HG02571 (cell line): ENCODE results near the gene GAREM1.
"Not testable (repeated sequence)": the region's sequence is repeated elsewhere in the genome, so short reads cannot be mapped to it uniquely, and the experiment has no call there.

Experiments used
- ATAC-seq: cut with Tn5 transposase; IDR thresholded peaks from one replicate; pipeline ENCODE4 v1.9.1; 2021; ENCODE audit warnings: mild to moderate bottlenecking, moderate library complexity; ENCODE audit not compliant: unreplicated experiment

Gene GAREM1

GRCh38 chr18:32295604-32296003, 175.1 kb downstream of the GAREM1 start:
- ATAC-seq: no peak

DNA sequence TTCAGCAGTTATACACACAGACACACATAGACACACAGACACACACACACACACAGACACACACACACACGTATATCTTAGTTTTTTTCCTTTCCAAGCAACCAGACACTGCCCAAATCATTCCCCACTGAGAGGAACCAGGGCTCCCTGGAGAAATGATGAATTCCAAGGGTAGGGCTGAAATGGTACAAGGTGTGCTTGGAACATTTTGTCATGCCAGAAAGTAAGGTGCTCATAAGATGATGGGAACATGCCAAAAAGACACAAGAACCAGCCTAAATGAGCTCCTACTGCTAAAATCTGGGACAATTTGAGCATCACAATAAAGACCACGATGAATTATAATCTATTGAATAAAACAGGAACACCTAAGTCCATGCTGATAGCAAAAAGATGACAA, 177.6 kb downstream of the GAREM1 start:
- ATAC-seq: no peak

DNA sequence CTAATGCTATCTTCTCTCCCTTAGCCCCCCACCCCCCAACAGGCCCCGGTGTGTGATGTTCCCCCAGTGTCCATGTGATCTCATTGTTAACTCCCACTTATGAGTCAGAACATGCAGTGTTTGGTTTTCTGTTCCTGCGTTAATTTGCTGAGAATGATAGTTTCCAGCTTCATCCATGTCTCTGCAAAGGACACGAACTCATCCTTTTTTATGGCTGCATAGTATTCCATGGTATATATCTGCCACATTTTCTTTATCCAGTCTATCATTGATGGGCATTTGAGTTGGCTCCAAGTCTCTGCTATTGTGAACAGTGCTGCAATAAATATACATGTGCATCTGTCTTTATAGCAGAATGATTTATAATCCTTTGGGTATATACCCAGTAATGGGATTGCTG, 179.1 kb downstream of the GAREM1 start:
- not testable (repeated sequence) for ATAC-seq

- ATAC-seq: no peak
Observed at GRCh38 chr18:32290810-32291209, 179.9 kb downstream of the GAREM1 start.

GRCh38 chr18:32289483-32290075, 181.1 kb downstream of the GAREM1 start:
- peak; percentile 59 for ATAC-seq

- ATAC-seq: no peak
Observed at GRCh38 chr18:32287873-32288272, 182.8 kb downstream of the GAREM1 start.

GRCh38 chr18:32287249-32287648, 183.4 kb downstream of the GAREM1 start:
- no peak for ATAC-seq

GRCh38 chr18:32286749-32287148, 183.9 kb downstream of the GAREM1 start:
- no peak for ATAC-seq

DNA sequence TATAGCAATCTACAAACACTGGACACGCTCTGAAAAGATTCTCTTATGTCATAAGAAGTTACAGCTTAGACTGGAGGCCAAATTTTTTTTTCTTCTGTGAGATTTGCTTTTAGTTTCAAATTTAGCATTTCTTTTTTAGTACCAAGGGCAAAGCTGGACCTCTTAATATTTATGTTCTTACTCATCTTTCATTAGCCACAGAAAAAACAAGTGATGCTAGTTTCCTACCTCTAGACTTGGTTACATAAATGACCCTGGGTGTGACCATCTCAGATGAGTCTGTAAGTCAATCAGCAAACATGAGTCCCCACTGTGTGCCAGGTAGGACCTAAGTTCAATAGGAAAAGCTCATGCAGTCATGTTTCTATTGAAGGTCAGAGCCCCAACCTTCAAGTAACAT, 186.4 kb downstream of the GAREM1 start:
- ATAC-seq: no peak

- ATAC-seq: no peak
Observed at GRCh38 chr18:32280911-32281310, 189.8 kb downstream of the GAREM1 start.

DNA sequence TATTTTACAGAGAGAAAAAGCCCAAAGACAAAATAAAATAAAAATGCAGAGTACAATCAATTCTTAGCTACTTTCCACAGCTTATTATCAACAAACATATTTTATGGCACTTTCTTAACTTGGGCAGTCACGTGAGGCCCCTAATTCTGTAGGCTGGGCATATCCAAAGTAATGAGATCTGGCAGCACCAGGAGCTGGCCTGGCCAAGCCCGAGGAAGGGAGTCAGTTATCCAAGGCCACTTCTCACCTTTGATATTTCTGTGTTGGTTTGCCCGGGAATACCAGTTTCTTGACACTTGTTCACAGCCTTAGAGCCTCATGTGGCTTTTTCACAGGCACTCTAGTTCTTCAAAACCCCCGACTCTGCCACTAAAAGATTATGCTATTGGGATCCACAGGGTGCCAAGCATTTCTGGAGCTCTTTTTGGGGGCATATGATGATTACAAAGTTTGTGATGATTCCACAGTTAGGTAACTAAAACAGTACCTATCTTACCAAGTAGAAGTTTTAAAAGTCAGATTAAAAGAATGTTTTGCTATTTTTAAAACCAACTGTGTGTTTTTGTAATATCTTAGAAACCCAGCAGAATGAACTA, 190.4 kb downstream of the GAREM1 start:
- no peak for ATAC-seq

DNA sequence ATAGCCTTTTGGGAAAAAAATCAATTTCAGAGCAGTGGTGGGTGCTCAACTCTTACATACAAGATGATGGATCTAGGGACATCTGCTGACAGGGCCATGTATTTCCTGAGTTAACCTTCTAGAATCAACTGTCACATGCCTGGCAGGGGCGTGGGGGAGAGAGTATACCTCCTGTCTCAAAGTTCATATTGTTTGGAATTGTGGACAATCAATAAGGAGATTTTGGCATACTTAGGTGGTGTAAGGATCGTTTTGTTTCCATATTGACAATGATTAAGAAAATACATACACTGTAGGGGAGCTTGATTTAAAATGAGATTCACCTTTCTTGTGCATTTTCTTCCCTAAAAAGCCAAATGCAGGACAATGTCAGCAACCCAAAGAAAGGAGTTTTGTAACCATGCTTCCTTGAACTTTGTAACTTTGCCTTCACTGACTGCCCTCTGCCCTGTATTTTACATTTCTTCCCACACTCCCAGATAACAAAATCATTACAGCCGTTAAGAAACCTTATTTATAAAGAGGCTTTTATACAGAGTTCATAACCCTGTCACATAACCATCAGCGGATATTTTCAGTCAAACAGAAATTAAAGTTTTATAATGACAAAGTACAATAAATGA, 192.4 kb downstream of the GAREM1 start:
- ATAC-seq: no peak

DNA sequence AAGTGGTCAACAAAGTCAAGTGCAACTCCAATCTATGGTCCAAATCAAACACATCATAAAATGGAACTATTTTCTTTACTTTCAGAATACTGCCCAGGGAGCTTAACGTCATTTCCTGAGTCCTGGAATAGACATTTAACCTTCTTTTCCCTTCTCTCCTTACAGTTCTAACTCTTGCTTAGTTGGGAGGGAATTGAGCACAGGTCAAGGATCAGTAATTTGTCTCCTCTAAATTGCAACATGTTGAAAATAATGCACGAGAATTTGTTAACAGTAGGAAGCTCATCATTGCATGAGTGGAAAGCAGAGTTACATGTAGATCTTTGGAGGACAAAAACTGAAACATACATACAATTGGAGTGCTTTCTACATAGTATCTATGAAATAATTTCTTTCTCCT, 193.1 kb downstream of the GAREM1 start:
- ATAC-seq: no peak

DNA sequence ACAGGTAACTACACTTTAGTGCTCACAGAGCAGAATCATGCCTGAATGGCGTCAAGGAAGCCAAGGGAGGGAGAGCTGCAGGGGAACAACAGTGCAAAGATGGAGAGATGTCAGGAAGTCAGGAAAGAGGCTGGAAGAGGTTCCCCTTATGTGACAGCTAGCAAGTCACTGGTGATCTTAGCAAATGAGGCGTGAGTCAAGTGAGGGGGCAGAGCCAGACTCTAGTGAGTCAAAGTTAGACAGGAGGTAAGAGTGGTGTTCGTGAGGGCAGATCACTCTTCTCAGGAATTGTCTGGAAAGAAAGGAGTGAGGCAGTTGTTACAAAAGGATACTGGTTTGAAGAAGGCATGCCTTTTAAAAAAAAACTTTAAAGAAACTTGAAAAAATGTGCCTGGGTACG, 193.8 kb downstream of the GAREM1 start:
- ATAC-seq: no peak

- ATAC-seq: no peak
Observed at GRCh38 chr18:32276256-32276655, 194.4 kb downstream of the GAREM1 start.

- ATAC-seq: no peak
Observed at GRCh38 chr18:32275221-32275620, 195.5 kb downstream of the GAREM1 start.

GRCh38 chr18:32274307-32274706, 196.4 kb downstream of the GAREM1 start:
- ATAC-seq: no peak

GRCh38 chr18:32271672-32272208, 198.9 kb downstream of the GAREM1 start:
- ATAC-seq: peak; percentile 67

DNA sequence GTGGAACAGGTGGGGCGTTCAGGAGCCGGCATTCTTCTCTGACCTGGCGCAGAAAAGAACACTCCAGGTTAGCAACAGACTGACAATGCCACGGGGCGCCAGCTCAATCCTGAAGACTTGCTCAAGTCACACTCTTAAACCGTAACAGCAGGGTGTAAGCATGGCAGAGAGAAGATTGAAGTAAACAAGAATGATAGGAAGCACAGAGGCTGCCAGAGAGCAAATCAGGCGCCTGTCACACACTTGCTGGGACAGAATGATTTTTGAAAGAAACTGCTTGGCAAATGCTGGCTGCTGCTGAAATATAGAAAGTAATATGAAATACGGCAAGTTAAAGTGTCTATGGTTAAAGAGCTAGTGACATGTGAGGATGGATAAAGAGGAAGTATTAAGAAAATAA, 200.3 kb downstream of the GAREM1 start:
- ATAC-seq: no peak

GRCh38 chr18:32267463-32267862, 203.2 kb downstream of the GAREM1 start:
- no peak for ATAC-seq

DNA sequence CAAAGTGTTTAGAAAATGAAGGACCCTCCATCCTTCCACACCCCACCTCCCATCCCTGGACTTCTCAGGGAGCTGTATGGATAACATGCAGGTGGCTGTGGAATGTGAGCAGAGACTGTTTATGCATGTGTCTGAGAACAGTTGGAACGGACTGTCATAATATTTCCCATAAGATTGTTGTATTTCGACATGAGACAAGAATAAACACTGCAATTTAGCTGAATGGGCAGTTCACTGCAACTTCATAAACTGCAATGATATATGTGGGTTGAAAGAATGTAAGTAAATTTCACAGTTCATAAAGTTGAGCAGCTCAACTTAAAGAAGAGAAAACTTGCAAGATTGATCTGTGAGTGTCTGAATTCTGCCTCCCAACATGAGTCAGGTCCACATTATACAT, 206.3 kb downstream of the GAREM1 start:
- ATAC-seq: no peak

DNA sequence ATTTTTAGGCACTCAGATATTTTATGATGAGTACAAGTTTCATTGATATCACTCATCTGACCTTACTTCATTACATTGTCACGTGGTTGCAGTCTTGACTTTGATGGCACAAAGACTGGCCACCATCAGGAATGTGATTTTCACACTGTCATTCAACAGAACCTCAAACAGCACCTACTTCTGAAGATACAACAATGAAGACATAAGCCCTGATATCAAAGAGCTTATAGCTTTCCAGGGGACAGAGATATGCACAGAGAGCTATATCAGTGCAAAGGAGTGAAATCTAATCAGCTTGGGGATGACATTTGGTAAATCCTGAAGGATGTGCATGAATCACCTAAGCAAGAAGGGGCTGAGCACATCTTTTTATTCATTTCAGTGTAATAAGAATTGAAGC, 208.6 kb downstream of the GAREM1 start:
- no peak for ATAC-seq
